Lower leg skin (tissue), 3 donors: ENCODE results near the gene ZNF324B.

Experiments used
- CTCF ChIP-seq, 3 donors: fragments of 450-650 bp; IDR thresholded peaks; one replicate each; pipeline ENCODE4 v1.5.1; 2016; ENCODE audit warnings: antibody characterized with exemption in 3 of 3, mild to moderate bottlenecking in 3 of 3, moderate library complexity in 2 of 3
- POLR2A ChIP-seq, 2 donors: fragments of 450-650 bp; IDR thresholded peaks; one replicate each; pipeline ENCODE4 v1.6.1; 2016 to 2017; ENCODE audit warnings: antibody characterized with exemption in 2 of 2, mild to moderate bottlenecking in 1 of 2, moderate library complexity in 1 of 2

- TF ChIP-seq POLR2A (IDR thresholded peaks at IDR 0.05) (no peak), CTCF (IDR thresholded peaks at IDR 0.05) (no peak)
Observed at GRCh38 chr19:58428617-58429016, 22.8 kb upstream of the ZNF324B start.
